HG03521 (cell line): ENCODE results near the gene BAG1.

Source experiments
- ATAC-seq: cut with Tn5 transposase; IDR thresholded peaks from one replicate; pipeline ENCODE4 v1.9.1; 2021; ENCODE audit warnings: mild to moderate bottlenecking, moderate library complexity; ENCODE audit not compliant: unreplicated experiment

The BAG1 gene

GRCh38 chr9:33264473-33265177 lies at the start of gene BAG1, which contains the start of gene CHMP5:
TSS of gene BAG1 (minus strand) at chr9:33264708.
TSS of gene CHMP5 (plus strand) at chr9:33265049. CDS start at chr9:33265079, 30 bp downstream.
- peak; percentile 83 for ATAC-seq

DNA sequence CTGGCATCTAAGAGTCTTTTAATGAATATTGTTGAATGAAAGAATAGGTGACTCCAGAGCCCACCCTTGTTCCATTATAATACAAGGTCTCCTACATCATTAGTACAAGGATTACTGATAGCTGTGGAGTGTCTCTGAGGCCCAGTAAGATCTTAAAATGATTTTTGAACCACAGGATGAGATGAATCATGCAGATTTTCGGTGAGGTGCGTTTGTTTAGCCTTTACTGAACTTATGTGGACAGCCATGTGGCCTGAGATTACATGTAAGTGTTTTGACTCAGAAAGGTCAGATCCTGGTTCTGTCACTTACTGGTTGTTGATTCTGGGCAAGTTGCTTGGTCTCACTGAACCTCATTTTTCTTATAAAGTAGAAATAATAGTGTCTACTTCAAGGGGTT lies 47.4 kb upstream of the BAG1 start:
- ATAC-seq = no peak

- ATAC-seq = no peak
These were observed 46.2 kb upstream of the BAG1 start for GRCh38 chr9:33310748-33311147.

DNA sequence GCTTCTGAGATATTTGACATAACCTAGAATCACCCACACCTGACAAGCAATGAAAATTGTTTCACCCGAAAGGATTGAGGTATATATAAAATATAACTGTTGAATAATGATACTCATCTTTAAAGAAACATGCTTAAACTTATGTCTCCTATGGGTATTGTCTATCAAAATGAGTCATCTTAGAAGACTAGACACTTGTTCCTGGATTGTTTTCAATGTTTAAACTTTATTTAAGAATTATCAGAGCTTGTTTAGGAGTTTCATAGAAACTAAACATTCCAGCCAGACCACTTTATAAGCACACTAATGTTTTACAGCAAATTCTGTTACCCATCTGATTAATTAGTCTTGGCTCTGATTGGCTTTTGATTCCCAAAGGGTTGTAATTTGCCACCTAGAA lies 45.4 kb upstream of the BAG1 start:
- no peak for ATAC-seq

DNA sequence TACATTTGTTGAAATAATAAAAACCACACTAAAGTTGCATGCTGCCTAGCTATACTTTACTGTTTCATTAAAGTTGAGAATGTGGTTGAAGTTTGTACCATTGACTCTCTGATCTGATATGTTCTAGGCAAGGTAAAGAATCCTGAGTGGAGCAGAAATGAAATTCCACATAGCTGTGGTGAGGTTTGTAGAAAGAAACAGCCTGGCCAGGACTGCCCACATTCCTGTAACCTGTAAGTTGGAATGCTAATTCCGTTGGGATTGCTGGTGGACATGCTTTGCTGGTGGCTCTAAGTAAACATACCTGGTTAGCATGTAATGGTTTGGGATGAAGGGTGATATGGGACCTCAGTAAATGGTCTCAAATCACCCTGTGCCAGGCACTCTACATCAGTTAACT lies 42.6 kb upstream of the BAG1 start:
- ATAC-seq = no peak

- ATAC-seq = no peak
These were observed 41.5 kb upstream of the BAG1 start for GRCh38 chr9:33306037-33306436.

DNA sequence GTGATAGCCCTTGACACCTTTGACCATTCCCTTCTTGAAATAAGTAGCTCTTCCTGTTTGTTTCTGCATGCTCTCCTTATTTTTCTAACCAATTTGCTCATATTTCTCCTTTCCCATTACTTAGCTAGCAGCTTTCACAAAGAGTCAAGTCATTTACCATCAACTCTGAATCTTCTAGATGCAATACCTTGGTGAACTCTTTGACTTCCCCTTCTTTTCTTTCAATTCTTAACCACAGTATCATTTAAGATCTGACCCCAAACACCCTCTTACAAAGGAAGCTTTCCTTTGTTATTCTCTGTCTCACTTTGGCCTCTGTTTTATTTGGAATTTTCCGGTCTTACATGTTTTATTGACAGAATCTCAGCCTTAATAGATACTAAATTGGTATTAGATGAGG lies 39.9 kb upstream of the BAG1 start:
- ATAC-seq = no peak

GRCh38 chr9:33300546-33300945 lies 36.0 kb upstream of the BAG1 start:
- ATAC-seq = no peak

- ATAC-seq = peak; percentile 91
These were observed 32.9 kb upstream of the BAG1 start for GRCh38 chr9:33297432-33297831.

DNA sequence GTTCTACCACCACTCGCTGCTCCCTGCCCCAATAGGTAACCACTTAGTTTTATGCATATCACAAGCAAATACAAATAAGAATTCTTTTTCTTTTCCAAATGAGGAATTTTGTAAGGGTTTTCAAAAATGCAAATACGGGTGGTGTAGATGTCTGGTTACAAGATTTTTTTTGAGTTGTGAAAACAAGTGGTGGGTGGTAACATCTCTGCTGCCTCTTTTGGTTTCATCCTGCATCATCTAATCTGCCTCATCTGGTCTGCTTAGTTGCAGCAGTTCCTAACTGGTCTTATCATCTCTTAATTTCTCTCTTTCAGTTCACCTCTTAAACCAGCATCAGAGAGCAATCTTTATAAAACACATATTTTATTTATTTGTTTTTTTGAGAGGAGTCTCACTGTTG lies 31.1 kb upstream of the BAG1 start:
- ATAC-seq = peak; percentile 37

- no peak for ATAC-seq
These were observed 30.3 kb upstream of the BAG1 start for GRCh38 chr9:33294670-33295432.

DNA sequence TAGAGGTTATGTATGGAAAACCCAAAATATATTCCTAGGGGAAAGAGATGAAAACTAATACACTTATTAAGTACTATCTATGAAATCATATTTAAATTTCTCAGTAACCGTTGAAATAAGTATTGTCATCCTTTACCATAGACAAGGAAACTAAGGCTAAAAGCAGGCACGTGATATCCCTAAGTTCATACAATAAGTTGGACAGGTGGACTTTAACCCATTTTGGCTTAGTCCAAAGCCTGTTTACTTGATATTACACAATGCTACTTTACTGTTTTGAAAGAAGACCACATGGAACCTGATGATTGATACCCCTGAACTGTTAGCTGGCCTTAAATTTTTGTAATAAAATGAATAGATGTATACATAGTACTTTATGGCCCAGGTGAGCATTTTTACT lies 29.3 kb upstream of the BAG1 start:
- ATAC-seq = no peak

DNA sequence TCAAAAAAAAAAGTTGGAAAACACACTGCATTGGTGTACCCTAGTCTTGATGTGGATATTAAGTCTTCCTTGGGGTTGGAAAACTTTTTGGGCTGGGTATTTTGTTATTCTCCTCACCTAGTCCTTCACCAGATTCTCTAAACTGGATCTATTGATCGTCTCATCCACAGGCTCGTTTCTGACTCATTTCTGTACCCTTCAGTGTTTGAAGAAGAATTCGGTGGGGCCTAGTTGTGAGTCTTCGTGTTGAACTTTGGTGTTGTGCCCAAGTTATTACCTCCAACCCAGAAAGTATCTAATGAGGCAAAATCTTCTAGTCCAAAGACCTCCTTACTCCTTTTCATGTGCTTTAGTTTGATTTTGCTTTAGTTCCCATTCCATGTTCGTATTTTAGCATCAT lies 27.4 kb upstream of the BAG1 start:
- no peak for ATAC-seq

DNA sequence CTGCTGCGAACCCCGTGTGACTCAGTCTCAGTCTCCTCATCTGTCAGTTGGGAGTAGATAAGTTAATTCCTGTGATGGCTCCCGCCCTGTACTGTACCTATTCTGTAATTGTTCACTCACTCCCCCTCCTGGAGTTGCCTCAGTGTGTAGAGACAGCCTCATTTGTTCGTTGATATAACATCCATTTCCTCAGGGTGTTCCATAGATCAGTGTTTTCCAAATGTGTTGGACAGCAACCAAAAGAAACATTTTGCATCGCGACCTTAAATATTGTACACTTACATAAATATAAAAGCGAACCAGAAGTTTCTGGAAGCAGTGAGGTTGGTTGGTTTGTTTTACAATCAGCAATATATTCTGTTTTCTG lies 26.5 kb upstream of the BAG1 start:
- ATAC-seq = peak; percentile 0

DNA sequence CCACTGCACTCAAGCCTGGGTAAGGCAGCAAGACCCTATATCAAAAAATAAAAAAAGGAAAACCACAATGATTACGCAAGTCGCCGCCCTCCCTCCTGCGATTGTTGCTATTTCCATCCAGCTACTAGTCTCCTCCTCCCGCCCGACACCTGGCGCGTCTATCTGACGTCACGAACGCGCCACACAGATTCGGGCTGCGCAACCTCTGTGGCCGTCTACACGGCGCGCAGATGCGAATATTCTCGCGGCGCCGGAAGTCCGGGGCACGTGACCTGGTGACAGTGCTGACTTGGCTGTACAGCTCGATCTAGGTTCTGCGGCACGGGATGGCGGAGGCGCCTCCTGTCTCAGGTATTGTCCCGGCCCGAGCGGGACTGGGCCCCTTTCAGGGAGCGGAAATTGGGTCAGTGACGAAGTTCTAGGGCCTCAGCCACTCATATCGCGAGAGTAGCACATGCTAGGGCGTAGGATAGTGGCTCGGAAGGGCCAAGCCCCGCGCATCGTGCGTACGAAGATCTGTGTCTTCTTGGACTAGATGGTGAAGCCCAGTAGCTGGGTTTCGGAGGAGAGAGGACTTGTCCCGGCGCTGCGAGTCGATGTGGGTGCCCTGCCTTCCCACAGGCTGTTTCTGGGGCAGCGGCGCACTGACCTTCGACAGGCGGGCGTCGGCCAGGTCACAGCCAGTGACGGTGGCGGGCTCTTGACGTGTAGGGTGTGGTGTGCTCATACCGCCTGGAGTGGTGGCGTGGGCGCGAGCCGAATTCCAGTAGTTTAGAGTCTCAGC lies 25.9 kb upstream of the BAG1 start, which contains the start of gene NFX1:
TSS of gene NFX1 (plus strand) at position 270 of the 784 bp plus-strand sequence. CDS start at position 327, 57 bp downstream.
- peak; percentile 85 for ATAC-seq

GRCh38 chr9:33289936-33290246 lies 25.4 kb upstream of the BAG1 start:
- ATAC-seq = peak; percentile 31

DNA sequence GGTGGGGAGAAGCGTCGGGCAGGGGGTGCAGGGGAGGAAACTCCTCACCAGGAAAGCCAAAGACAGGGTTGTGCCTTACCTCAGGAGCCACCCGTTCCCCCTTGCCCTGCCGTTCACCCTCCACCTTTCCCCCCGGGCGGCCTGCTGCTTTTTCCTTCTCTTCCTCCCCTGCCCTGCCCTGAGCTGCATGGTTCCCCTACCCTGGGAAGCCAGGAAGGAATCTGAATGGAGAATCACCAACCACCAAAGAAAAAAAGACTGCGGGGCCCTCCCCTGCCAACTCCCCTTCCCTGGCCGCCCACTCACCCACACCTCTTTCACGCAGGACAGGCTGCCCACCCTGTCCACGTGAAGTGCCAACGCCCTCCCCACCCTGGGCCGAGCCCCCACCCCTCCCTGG lies 25.0 kb upstream of the BAG1 start:
- no peak for ATAC-seq

- no peak for ATAC-seq
These were observed 24.4 kb upstream of the BAG1 start for GRCh38 chr9:33288828-33289483.

GRCh38 chr9:33288235-33288634 lies 23.7 kb upstream of the BAG1 start:
- no peak for ATAC-seq

DNA sequence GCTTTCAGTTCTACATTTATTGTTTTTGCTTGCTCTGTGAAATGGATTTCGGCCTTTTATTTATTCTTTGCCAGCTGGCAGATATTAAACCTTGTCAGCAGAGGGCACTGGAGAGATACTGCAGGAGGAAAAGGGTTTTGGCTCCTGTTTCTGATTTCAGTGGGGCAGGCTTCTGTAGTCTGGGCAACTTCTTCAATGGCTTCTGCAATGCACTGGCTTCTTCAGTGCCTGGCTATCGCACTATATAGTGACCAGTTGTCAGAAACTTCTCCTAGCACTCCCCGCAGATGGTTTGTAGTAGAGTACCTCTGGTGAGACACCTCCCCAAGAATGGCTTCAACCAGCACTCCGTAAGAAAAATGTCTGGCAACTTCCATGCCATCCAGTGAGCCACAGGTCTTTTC lies 22.6 kb upstream of the BAG1 start:
- no peak for ATAC-seq

- ATAC-seq = no peak
These were observed 21.0 kb upstream of the BAG1 start for GRCh38 chr9:33285502-33285901.
